Brain pericyte (primary cell): Measurements from ENCODE around the gene DNAJC15.
"Not testable (repeated sequence)": the region's sequence is repeated elsewhere in the genome, so short reads cannot be mapped to it uniquely, and the experiment has no call there.

Experiments
- DNase-seq: peaks from one replicate; pipeline ENCODE4 v3.0.0-alpha.2; 2012; ENCODE audit warnings: low read depth, low spot score

Gene DNAJC15

GRCh38 chr13:43044720-43045301, 21.4 kb downstream of the DNAJC15 start:
- DNase-seq, result no peak

- not testable (repeated sequence) for DNase-seq
Observed at GRCh38 chr13:43045302-43045773, 22.0 kb downstream of the DNAJC15 start.

DNA sequence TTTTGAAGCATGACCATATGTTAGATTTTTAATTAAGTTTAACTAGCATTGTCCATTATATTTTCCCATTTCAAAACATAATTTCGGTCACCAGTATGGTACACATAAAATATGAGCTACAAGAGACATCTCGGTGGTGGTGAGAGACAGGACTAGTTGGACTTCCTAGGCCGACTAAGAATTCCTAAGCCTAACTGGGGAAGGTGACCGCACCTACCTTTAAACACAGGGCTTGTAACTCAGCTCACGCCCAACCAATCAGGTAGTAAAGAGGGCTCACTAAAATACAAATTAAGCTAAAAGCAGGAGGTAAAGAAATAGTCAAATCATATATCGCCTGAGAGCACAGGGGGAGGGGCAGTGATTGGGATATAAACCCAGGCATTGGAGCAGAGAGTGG, 22.9 kb downstream of the DNAJC15 start:
- DNase-seq, result no peak

DNA sequence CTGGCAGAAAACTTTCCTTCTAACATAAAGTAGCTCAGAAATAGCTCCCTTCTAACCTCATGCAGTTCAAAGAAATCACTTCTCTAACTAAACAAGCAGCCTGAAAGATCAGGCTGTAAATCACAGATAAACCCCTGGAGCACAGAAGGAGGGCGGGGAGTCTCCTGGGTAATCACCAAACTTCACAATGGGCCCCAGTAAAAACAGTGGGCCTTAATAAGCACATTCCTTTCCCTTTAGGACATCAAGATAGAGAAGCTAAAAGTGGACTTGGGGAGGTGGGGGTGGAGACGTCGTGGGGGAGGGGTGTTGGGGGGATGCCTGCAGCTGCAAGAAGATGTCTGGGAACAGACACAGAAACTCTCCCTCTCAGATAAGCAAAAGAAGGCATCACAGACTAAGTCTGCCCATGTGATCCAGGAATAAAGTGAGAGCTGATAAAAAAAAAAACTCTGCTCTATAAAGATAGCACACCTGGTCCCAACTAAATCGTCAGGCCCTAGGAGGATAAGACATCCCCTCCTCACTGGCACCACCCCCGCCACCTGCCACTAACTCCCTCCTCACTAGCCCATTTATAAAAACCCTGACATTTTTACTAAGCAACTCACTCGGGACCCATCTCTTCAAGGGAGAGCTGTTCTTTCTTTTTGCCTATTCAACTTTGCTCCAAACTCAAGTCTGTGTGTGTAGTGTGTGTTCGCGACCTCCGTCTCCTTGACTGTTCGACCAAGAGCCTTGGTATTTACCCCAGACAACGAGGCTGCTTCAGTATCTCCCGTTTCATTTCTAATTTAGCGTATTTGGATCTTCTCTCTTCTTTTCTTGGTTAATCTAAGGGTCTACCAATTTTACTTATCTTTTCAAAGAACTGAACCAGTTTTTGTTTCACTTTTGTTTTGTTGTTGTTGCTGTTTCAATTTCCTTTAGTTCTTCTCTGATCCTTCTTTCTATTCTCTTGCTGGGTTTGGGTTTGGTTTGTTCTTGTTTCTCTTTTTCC, 31.7 kb downstream of the DNAJC15 start:
- DNase-seq, result no peak

GRCh38 chr13:43057653-43058317, 34.4 kb downstream of the DNAJC15 start:
- peak; percentile 52 for DNase-seq

- peak; percentile 32 for DNase-seq
Observed at GRCh38 chr13:43058318-43058674, 34.9 kb downstream of the DNAJC15 start.

GRCh38 chr13:43058831-43059230, 35.4 kb downstream of the DNAJC15 start:
- peak; percentile 54 for DNase-seq

GRCh38 chr13:43059779-43060178, 36.4 kb downstream of the DNAJC15 start:
- not testable (repeated sequence) for DNase-seq

DNA sequence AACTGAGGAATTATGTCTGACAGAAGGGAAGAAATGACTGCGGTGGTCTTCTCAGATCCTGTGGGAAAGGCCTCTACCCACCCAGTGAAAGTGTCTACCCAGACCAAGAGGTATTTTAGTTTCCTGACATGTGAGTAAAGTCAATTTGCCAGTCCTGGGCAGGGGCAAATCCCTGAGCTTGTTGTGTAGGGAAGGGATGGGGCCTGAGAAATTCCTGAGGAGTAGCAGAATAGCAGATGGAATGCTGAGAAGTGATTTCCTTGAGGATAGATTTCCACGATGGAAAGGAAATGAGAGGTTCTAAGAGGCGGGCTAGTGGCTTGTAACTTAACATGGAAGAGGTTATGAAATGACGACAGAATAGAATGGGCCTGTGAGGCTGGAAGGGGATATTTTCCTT, 37.4 kb downstream of the DNAJC15 start:
- not testable (repeated sequence) for DNase-seq

GRCh38 chr13:43061496-43062280, 38.3 kb downstream of the DNAJC15 start:
- DNase-seq, result no peak

- no peak for DNase-seq
Observed at GRCh38 chr13:43071824-43072223, 48.4 kb downstream of the DNAJC15 start.

DNA sequence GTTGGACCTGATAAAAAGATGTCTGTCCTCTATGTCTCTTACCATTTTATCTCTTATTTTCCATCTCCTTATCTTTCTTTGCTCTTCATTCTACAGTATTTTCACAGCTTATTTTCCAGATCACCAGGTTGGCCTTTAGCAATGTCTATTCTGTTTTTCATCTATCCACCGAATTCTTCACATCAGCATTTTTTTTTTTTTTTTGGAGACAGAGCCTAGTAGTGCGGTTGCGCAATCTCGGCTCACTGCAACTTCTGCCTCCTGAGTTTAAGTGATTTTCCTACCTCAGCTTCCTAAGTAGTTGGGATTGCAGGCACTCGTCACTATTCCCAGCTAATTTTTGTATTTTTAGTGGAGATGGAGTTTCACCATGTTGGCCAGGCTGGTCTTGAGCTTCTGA, 49.0 kb downstream of the DNAJC15 start:
- no peak for DNase-seq

GRCh38 chr13:43074824-43075510, 51.6 kb downstream of the DNAJC15 start:
- no peak for DNase-seq

DNA sequence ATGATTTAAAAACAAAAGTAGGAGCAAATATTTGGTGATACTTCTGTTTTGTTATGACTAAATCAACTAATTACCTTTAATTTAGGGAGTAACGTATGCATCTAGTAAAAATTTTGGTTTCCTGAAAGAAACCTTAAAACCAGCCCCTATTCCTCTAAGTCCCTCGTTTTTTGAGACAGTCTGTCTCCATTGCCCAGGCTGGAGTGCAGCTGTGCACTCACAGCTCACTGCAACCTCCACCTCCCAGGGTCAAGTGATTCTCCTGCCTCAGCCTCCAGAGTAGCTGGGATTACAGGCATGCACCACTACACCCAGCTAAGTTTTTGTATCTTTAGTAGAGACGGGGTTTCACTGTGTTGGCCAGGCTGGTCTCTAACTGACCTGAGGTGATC, 52.1 kb downstream of the DNAJC15 start:
- not testable (repeated sequence) for DNase-seq

DNA sequence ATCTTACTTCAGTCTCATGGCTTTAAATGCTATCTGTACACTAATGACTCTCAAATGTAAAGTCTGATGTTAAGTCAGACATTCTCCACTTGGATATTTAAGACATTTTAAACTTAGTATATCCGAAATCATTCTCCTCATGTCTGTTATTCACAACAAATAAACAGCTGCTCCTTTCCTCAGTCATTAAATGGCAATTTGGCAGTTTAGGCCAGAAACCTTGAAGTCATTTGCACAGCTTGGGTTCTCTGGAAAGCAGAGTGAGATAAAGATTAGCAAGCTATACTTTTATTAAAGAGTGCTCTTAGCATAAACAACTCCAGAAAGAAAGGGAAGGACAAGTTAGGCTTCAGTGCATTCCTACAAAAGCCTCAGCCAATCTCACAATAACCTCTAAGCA, 53.7 kb downstream of the DNAJC15 start:
- DNase-seq, result no peak

GRCh38 chr13:43077461-43077860, 54.1 kb downstream of the DNAJC15 start:
- DNase-seq, result no peak

DNA sequence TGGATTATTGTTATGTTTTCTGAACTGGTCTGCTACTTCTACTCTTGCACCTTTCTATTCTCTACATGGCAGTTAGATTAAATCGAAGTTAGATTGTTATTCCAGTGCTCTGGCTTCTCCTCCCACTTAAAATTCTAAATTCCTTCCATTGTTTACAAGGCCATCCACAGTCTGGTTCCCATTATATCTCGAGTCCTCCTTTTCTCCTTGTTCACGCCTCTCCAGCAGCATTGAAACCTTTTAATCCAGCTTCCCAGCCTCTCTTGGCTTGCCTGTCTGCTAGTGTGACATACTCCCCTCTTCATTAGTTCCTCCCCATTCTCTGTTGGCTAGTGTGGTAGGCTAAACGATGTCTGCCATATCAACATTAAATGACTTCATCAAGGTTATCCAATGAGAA, 54.5 kb downstream of the DNAJC15 start:
- DNase-seq, result no peak

DNA sequence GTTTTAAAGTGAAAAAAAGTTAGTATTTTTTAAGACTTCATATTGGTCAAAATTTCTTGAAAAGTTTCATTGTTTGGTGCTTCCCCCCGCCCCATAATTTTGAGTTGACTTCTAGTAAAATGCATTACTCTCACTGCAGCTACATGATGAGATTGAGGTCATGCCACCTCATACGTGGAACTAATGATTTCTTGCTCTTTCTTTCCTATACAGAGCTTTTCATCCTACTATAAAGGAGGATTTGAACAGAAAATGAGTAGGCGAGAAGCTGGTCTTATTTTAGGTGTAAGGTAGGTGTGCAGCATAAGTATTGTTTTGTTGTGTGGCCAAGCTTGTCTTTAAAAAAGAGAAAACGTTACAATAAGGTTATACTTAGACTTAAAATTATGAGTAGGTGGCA, 55.0 kb downstream of the DNAJC15 start:
- no peak for DNase-seq

DNA sequence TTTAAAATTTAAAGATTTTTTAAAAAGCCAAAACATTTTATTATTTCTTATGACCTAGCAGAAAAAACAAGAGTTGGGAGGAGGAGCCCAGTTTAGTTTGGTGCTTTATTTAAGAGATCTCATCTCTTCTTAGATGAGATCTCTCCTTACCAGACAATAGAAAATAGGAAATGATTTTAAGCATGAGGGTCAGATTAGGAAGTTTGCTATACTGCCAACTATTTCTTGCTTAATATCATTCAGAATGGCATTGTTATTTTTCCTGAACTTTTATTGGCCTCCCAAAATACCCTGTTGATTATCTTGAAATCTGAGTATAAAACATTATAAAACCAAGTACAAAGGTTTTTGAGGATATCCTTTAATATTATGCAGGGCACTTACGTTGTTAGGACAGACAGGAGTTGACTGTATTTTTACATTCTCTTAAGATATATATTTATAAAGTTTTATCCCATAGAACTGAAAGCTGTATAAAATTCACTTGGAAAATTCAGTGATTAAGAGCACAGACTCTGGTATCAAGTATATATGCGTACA, 56.1 kb downstream of the DNAJC15 start:
- DNase-seq, result no peak

DNA sequence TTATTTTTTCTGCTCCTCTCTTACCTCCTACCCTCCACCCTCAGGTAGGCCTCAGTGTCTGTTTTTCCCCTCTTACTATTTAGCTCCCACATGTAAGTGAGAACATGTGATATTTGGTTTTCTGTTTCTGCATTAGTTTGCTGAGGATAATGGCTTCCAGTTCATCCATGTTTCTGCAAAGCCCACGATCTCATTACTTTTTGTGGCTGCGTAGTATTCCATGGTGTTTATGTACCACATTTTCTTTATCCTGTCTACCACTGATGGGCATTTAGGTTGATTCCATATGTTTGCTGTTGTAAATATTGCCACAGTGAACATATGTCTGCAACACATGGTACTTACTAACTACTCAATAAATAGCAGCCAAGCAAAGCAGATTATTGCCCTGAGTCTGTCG, 56.8 kb downstream of the DNAJC15 start:
- no peak for DNase-seq

- DNase-seq, result no peak
Observed at GRCh38 chr13:43081866-43082265, 58.5 kb downstream of the DNAJC15 start.
